ENCODE data around the gene WNT3A.

Gene WNT3A

DNA sequence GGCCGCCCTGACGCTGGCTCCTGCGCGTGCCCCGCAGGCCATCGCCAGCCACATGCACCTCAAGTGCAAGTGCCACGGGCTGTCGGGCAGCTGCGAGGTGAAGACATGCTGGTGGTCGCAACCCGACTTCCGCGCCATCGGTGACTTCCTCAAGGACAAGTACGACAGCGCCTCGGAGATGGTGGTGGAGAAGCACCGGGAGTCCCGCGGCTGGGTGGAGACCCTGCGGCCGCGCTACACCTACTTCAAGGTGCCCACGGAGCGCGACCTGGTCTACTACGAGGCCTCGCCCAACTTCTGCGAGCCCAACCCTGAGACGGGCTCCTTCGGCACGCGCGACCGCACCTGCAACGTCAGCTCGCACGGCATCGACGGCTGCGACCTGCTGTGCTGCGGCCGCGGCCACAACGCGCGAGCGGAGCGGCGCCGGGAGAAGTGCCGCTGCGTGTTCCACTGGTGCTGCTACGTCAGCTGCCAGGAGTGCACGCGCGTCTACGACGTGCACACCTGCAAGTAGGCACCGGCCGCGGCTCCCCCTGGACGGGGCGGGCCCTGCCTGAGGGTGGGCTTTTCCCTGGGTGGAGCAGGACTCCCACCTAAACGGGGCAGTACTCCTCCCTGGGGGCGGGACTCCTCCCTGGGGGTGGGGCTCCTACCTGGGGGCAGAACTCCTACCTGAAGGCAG lies 52.3 kb downstream of the WNT3A start:
- DNase-seq, result no peak

DNA sequence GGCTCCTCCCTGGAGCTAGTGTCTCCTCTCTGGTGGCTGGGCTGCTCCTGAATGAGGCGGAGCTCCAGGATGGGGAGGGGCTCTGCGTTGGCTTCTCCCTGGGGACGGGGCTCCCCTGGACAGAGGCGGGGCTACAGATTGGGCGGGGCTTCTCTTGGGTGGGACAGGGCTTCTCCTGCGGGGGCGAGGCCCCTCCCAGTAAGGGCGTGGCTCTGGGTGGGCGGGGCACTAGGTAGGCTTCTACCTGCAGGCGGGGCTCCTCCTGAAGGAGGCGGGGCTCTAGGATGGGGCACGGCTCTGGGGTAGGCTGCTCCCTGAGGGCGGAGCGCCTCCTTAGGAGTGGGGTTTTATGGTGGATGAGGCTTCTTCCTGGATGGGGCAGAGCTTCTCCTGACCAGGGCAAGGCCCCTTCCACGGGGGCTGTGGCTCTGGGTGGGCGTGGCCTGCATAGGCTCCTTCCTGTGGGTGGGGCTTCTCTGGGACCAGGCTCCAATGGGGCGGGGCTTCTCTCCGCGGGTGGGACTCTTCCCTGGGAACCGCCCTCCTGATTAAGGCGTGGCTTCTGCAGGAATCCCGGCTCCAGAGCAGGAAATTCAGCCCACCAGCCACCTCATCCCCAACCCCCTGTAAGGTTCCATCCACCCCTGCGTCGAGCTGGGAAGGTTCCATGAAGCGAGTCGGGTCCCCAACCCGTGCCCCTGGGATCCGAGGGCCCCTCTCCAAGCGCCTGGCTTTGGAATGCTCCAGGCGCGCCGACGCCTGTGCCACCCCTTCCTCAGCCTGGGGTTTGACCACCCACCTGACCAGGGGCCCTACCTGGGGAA lies 53.0 kb downstream of the WNT3A start:
- peak; percentile 56 for DNase-seq

DNA sequence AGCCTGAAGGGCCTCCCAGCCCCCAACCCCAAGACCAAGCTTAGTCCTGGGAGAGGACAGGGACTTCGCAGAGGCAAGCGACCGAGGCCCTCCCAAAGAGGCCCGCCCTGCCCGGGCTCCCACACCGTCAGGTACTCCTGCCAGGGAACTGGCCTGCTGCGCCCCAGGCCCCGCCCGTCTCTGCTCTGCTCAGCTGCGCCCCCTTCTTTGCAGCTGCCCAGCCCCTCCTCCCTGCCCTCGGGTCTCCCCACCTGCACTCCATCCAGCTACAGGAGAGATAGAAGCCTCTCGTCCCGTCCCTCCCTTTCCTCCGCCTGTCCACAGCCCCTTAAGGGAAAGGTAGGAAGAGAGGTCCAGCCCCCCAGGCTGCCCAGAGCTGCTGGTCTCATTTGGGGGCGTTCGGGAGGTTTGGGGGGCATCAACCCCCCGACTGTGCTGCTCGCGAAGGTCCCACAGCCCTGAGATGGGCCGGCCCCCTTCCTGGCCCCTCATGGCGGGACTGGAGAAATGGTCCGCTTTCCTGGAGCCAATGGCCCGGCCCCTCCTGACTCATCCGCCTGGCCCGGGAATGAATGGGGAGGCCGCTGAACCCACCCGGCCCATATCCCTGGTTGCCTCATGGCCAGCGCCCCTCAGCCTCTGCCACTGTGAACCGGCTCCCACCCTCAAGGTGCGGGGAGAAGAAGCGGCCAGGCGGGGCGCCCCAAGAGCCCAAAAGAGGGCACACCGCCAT lies 53.8 kb downstream of the WNT3A start:
- DNase-seq, result peak; percentile 23

DNA sequence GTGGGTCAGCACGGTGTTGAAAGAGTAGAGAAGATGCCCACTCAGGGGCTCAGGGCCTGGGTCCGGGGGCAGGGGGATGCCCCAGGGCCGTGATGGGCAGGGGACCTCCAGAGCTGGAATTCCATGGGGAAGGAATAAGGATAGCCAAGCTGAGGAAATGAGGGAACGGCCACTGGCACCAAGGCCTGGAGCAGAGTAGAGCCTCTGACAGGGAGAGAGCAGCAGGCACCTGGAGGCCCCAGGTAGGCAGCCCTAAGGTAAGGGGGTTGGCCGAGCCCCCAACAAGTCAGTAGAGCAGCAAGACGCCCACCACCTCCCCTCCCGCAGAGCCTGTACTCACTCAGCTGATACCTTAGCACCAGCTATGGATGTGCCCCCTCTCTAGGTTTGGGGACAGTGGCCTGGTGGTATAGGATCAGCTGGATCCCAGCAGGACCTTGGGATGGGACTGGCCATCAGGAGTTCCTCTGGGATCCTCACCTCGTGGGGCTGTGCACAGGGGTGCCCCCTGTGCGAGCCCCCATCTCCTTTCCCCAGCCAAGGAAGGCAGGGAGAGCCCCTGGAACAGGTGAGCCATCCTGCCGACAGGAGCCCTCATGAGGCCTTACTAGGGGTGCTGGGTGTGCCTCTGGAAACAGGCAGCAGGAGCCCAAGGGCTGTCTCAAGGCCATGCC lies 54.8 kb downstream of the WNT3A start:
- DNase-seq, result no peak

DNA sequence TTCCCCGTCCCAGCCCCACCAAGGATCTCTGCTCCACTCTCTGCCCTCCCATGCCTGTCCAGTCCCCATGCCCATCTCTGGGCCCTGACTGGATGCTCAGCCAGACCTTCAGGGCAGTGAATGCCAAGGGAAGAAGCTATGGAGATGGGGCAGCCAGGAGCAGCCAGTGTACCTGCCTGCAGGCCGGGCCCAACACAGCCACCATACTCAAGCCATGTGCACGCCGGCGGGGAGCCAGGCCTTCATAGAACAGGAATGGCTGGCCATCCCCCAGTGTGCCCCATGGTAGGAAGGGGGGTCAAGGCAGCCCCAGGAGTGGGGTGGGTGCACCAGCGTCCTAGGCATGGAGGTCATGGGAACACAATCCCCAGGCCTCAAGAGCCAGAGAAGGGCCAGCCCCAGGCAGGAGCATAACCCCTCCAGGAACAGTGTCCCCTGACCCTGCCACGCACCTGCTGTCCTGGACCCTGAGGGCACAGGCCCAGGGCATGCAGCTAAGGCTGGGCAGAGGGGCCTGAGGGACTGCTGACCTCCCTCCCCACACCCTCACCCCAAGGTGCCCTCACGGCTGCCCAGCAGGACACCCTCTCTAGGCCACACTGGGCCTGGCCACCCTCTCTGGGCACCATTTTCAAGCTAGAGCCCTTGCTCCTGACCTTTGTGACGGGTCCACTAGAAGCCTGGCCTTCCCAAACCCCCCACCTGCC lies 55.4 kb downstream of the WNT3A start:
- no peak for DNase-seq

DNA sequence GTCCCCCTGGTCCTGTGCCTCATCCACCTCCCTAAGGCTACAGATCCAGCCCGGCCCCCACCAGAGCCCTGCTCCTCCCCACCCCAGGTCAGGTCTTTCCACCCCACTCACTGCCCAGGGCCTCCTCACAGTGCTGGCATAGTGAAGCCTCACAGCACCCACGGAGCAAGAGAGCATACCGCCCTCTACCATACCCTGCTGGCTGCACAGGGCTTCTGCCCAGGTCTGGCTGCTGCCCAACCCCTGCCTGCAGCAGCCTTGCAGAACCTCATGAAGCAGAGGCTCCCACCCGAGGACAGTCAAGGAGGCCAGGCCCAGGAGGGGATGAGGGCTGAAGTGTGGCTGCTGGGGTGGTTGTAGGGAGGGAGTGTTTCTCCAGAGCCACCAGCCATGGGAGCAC lies 56.0 kb downstream of the WNT3A start:
- no peak for DNase-seq

DNA sequence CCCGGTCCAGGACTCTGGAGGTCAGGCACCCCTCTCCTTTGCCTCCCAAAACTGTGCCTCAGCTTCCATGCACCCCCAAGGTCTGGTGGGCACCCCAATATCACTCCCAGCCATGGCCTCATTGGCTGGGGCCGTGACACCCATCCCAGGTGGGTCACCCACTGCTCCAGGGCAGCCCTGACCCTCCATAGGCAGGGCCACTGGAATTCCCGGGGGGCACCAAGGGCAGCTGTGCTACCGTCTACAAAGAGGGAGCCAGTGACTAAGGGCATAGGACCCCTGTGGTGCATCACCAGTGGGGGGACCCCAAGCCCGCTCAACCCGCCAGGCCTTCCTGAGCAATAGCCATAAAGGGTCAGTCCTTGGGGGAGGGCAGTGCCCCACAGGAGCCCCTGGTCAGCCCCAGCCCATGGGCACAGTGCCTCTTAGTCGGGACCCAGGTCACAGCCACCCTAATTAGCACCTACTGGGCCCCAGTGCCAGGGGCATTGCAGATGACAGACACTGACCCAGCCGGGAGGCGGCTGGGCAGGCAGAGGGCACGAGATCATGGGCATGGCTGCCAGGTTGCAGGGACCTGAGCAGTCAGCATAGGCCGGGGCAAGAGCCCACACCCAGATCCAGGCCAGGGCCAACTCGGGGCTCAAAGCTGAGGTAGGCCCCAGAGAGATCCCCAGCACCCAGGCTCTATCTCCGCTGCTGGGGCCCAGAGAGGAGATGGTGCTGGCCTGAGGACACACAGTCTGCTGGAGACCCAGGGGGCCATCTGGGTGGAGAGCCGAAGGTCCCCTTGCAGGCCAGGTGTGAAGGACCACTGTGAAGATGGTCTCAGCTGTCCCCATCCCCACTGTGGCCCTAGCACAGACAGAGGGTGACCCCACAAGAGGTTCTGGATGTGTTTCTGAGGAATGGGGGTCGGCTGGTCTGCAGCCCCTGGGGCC lies 56.7 kb downstream of the WNT3A start:
- DNase-seq, result no peak

DNA sequence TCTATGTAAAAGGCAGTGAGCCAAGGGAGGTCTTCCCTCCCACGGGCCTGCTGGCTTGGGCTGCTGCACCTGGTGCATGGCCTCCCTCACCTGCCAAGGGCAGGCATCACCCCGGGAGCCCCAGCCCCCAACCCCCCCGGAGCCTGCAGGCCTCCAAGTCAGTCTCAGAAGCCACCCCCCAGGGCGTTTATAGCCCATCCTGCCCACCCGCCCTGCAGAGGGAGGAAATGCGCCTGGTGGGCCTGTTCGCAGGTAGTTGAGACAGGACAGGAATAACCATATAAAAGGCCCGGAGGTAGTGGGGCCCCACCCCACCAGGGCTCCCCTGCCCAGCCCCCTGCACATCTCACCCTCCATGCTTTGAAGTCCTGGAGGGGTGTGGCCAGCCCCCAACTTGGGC lies 57.5 kb downstream of the WNT3A start:
- DNase-seq, result no peak

DNA sequence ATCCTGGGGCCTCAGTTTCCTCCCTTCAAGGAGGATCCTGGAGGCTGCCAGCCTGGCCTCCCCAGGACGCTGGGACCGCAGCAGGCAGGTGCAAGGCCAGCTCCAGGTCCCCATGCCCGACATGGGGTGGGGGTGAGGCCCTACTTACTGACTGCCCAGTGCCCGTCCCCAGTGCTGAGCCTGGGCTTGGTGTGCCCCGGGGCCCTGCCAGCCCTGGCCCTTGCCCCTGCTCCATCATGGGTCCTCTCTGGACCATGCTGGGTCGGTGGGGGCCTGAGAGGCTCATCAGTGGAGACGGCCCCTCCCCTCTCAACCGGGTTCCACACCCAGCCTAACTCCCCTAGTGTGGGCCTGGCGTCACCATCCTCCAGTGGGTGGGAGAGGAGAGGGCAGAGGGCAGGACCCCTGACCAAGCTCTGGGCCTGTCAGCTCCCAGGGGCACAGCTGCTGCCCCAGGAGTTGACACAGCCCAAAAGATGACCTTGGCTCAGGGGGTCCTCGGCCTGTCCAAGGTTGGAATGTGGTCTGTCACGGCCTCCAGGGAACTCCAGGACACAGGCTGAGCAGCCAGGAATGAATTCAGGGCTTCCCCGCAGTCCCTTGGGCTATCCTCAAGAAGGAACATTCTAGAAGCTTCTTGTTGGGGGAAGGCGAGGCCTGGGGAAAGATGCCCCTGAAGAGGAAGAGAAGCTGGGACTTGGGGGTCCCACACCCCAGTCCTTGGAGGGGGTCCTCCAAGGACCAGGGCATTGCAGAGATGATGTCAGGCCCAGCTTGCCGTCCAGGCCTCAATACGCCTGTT lies 58.1 kb downstream of the WNT3A start:
- DNase-seq, result no peak

DNA sequence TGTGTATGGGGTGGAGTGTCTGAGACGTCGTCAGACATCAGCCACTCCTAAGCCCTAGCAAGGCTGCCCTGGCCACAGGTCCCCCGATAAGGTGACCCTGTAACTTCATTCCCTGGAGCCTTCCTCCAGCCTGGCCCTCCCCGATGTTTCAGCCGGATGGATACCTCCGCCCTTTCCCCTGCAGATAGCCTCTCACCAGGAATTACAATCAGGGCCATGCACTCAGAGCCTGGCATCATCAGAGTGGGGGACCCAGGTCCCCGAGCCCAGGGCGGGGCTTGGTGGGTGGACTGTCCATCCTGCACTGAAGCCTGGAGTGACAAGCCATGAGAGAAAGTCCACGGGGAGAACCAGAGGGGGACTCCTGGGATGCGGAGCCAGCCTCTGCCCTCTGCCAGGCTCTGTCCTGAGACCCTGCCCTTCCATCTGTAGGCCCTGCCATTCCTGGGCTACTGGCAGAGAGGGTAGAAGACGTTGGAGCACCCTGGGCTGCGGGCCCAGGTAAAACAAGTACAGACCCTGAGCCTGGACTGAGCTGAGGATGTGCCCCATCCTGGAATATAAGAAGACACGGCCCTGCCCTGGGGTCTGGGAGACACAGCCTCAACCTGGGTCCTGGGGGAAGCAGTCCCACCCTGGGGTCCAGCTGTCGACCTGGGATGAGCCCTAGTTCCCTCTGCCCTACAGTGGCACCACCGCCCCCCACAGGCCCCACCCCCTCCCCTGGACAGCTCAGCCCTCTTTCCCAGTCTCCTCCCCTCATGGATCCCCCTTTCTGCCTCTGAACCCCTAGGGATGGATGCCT lies 58.9 kb downstream of the WNT3A start:
- no peak for DNase-seq

DNA sequence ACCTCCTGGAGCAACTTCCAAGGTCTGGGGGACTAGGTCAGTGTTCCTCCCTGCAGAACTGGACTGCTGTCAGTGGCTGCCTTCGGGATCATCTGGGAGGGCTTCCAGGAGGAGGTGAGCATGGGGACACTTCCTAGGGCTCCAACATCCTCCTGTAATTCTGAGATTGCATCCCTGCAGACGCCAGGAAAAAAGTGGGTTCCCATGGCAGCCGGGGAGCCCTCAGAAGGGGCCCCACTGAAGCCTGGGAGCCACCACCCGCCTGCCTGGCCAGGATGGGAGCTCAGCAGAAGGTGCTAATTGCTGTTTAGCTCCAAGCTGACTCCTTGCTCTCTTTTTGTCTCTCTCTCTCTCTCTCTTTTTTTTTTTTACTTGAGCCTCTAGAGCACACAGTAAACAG lies 59.6 kb downstream of the WNT3A start:
- DNase-seq, result no peak

DNA sequence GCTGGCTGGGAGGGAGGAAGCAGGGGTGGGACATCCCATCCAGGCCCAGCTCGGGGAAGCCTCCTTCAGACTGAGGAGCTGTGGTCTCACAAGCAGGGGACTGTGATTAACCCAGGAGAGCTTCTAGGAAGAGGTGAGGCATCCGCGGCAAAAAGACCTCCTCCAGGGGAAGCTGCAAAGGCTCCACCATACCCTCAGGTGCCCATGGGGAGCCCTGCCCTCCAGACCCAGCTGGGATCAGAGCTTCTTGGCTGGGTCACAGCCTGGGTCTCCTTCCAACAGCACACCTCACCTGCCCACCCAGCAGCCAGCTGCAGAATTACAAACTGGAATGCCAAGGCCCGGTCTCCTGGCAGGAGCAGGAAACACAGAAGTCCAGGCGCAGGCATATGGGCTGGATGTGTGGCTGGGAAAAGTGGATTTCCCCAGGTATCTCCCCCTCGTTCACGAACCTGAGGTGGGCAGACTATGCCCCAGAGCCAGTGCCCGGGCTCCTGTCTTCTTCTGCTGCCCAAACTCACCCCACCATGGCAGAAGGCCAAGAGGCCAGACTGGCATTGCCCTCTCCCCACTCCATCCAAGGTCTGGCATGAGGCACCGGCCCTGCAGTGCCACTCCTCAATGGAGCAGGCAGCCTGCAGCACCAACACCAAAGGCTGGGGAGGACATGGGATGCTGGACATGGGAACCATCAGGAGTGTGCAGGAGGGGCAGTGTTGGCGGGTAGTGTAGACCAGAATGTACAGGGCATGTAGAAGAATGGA lies 60.3 kb downstream of the WNT3A start:
- no peak for DNase-seq

DNA sequence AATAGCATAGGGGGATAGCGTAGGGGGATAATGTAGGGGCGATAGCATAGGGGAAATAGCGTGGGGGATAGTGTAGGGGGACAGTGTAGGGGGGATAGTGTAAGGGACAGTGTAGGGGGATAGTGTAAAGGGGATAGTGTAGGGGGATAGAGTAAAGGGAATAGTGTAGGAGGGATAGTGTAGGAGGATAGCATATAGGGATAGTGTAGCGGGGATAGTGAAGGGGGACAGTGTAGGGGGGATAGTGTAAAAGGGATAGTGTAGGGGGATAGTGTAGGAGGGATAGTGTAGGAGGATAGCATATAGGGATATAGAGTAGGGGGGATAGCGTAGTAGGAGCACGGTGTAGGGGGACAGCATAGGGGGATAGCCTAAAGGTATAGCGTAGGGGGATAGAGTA lies 61.6 kb downstream of the WNT3A start:
- DNase-seq, result no peak

DNA sequence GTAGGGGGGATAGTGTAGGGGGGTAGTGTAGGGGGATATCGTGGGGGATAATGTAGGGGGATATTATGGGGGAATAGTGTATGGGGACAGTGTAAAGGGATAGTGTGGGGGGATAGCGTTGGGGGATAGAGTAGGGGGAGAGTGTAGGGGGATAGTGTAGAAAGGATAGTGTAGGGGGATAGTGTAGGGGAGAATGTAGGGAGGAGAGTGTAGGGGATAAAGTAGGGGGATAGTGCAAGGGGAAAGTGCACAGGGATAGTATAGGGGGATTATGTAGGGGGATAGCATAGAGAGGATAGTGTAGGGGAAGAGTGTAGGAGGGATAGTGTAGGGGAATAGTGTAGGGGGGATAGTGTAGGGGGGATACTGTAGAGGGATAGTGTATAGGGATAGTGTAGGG lies 63.4 kb downstream of the WNT3A start:
- no peak for DNase-seq

DNA sequence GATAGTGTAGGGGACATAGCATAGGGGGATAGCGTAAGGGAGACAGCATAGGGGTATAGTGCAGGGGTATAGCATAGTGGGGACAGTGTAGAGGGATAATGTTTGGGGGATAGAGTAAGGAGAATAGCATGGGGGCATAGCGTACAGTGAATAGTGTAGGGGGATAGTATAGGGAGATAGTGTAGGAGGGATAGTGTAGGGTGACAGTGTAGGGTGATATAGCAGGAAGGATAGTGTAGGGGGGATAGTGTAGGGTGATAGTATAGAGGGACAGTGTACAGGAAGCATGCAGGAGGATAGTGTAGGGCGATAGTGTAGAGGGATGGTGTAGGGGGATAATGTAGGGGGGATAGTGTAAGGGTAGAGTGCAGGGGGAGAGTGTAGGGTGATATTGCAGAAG lies 64.1 kb downstream of the WNT3A start:
- DNase-seq, result no peak

DNA sequence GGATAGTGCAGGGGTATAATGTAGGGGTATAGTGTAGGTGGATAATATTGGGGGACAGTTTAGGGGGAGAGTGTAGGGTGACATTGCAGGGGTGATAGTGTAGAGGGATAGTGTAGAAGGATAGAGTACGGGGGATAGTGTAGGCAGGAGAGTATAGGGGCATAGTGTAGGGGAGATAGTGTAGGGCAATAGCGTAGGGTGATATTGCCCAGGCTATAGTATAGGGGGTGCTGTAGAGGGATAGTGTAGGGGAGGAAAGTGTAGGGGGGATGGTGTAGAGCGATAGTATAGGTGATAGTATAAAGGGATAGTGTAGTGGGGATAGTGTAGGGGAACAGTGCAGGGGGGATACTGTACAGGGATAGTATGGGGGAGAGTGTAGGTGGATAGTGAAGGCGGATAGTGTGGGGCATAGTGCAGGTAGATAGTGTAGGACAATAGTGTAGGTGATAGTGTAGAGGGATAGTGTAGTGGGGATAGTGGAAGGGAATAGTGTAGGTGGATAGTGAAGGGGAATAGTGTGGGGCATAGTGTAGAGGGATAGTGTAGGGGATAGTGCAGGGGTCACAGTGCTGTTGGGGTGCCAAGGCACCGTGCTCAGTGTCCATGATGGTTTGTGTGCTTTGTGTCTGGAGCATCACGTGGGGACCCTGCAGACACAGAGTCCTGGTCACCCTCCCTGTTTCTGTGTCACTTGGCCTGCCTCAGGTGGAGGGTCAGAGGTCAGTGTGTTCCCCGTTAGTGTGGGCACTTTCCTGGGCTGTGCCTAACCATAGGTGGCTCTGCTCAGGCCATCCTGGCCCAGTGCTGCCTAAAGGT lies 65.2 kb downstream of the WNT3A start:
- no peak for DNase-seq

DNA sequence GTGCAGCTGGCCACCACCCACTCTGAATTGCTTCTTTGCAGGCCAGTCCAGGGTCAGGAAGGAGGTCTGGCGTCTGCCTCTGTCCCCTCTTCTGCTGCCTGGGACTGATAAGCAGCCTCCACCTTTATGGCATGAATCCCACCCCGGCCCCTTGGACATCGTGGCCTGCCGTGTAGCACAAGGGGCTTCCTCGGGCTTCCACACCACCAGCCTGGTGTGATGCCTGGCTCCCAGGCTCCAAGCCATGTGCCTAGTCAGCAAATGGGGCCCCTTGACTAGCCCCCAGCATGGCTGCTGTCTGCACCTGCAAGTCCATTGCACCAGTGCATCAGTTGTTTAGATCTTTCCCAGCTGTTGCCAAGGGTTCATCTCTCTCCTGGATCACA lies 65.9 kb downstream of the WNT3A start:
- DNase-seq, result no peak
